Activated naive CD4-positive, alpha-beta T cell treated with anti-CD3 and anti-CD28 coated beads, Interleukin-2, amount 50 U/mL, for 24 hours (primary cell): Measurements from ENCODE around the gene SMCO4.
"Not testable (repeated sequence)": the region's sequence is repeated elsewhere in the genome, so short reads cannot be mapped to it uniquely, and the experiment has no call there.

ENCODE experiments used
- H3K27ac Mint-ChIP-seq: one replicate; pipeline ENCODE4 v1.8.0; 2021; ENCODE audit warnings: mild to moderate bottlenecking, mixed read lengths
- H3K27me3 Mint-ChIP-seq: one replicate; pipeline ENCODE4 v1.8.0; 2021; ENCODE audit warnings: mixed read lengths
- H3K36me3 Mint-ChIP-seq: one replicate; pipeline ENCODE4 v1.8.0; 2021; ENCODE audit warnings: mixed read lengths
- H3K4me1 Mint-ChIP-seq: one replicate; pipeline ENCODE4 v1.8.0; 2021; ENCODE audit warnings: mixed read lengths
- H3K4me3 Mint-ChIP-seq: one replicate; pipeline ENCODE4 v1.8.0; 2021; ENCODE audit warnings: mild to moderate bottlenecking, mixed read lengths
- H3K9me3 Mint-ChIP-seq: one replicate; pipeline ENCODE4 v1.8.0; 2021; ENCODE audit warnings: mixed read lengths

Gene SMCO4

GRCh38 chr11:93444617-93445073 lies 98.5 kb downstream of the SMCO4 start:
- H3K36me3 Mint-ChIP-seq, result no peaks in the 10 kb centered on the region
- peaks cover 7% of the 10 kb centered on the region for H3K27me3 Mint-ChIP-seq
- H3K27ac Mint-ChIP-seq, result no peak overlapping the region
- no peak overlapping the region for H3K4me3 Mint-ChIP-seq
- no peaks in the 10 kb centered on the region for H3K4me1 Mint-ChIP-seq
- no peaks in the 10 kb centered on the region for H3K9me3 Mint-ChIP-seq

DNA sequence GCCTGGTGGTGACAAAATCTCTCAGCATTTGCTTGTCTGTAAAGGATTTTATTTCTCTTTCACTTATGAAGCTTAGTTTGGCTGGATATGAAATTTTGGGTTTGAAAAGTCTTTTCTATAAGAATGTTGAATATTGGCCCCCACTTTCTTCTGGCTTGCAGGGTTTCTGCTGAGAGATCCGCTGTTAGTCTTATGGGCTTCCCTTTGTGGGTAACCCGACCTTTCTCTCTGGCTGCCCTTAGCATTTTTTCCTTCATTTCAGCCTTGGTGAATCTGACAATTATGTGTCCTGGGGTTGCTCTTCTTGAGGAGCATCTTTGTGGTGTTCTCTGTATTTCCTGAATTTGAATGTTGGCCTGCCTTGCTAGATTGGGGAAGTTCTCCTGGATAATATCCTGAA lies 100.0 kb downstream of the SMCO4 start:
- H3K27me3 Mint-ChIP-seq, H3K36me3 Mint-ChIP-seq, H3K4me3 Mint-ChIP-seq, H3K9me3 Mint-ChIP-seq, H3K27ac Mint-ChIP-seq, H3K4me1 Mint-ChIP-seq: not testable (repeated sequence)

- H3K27me3 Mint-ChIP-seq, result no peaks in the 10 kb centered on the region
- no peak overlapping the region for H3K27ac Mint-ChIP-seq
- H3K4me1 Mint-ChIP-seq, result no peaks in the 10 kb centered on the region
- no peaks in the 10 kb centered on the region for H3K9me3 Mint-ChIP-seq
- no peak overlapping the region for H3K4me3 Mint-ChIP-seq
- no peaks in the 10 kb centered on the region for H3K36me3 Mint-ChIP-seq
These were observed 110.9 kb downstream of the SMCO4 start for GRCh38 chr11:93432247-93432646.
